H1 (cell line): ENCODE data around the gene RAB44. TPM values are rescaled to one million over a fixed set of nuclear protein-coding genes. Genes with fewer than 3 reads are reported as not detected.

Source experiments
- CTCF ChIA-PET: fragments of 300-600 bp; sonication (Branson Sonifier 250); formaldehyde crosslinking; loops from one replicate; lab custom pipeline; 2021; ENCODE audit not compliant: partially characterized antibody; lab: Charles Lee
- POLR2A ChIA-PET: fragments of 300-600 bp; sonication (Branson Sonifier 250); formaldehyde crosslinking; loops from one replicate; lab custom pipeline; 2021; ENCODE audit warnings: inconsistent platforms; ENCODE audit not compliant: partially characterized antibody; lab: Charles Lee
- DNase-seq, 2 experiments: peaks; one replicate each; pipeline versions ENCODE4 v3.0.0 to v3.0.0-alpha.2; 2010 to 2022; ENCODE audit warnings: low spot score in 2 of 2, low read depth in 1 of 2, mixed read lengths in 1 of 2
- FAIRE-seq: peaks from 2 replicates; lab custom pipeline; 2011; peaks lifted over from hg19 to GRCh38; lab: Jason Lieb, UNC
- H2AFZ ChIP-seq: 2 replicates; pipeline ENCODE4 v1.8.1; 2012; ENCODE audit warnings: low read length, inconsistent platforms
- H2AK5ac ChIP-seq: 2 replicates; pipeline ENCODE4 v1.6.1; 2013; ENCODE audit warnings: low read depth, low read length
- H2BK120ac ChIP-seq: replicated peaks from 2 replicates; pipeline ENCODE3; 2013; ENCODE audit warnings: low read depth, low read length, inconsistent platforms
- H2BK12ac ChIP-seq: 2 replicates; pipeline ENCODE4 v1.6.1; 2013; ENCODE audit warnings: low read depth, low read length
- H2BK15ac ChIP-seq: 2 replicates; pipeline ENCODE4 v1.6.1; 2013; ENCODE audit warnings: low read length
- H2BK20ac ChIP-seq: 2 replicates; pipeline ENCODE4 v1.6.1; 2013; ENCODE audit warnings: low read length
- H2BK5ac ChIP-seq: 2 replicates; pipeline ENCODE4 v1.6.1; 2013; ENCODE audit warnings: low read depth, low read length
- H3K14ac ChIP-seq: 2 replicates; pipeline ENCODE4 v1.6.1; 2013; ENCODE audit warnings: inconsistent platforms; ENCODE audit not compliant: insufficient read length
- H3K18ac ChIP-seq: 2 replicates; pipeline ENCODE4 v1.6.1; 2013; ENCODE audit warnings: low read length; ENCODE audit errors: extremely low read depth
- H3K23ac ChIP-seq: 2 replicates; pipeline ENCODE4 v1.6.1; 2013; ENCODE audit warnings: inconsistent platforms; ENCODE audit not compliant: insufficient read length
- H3K23me2 ChIP-seq: 2 replicates; pipeline ENCODE4 v1.6.1; 2013; ENCODE audit warnings: low read depth, low read length
- H3K27ac ChIP-seq: 2 replicates; pipeline ENCODE4 v1.6.1; 2011; ENCODE audit warnings: low read depth, low read length, inconsistent platforms
- H3K27me3 ChIP-seq, 4 experiments: replicated peaks in 1 of 4; 1 replicate in 1 of 4; 2 replicates in 3 of 4; pipeline versions ENCODE4 v1.6.1 to v1.8.1; 2011 to 2013; ENCODE audit warnings: low read length in 3 of 4, mild to moderate bottlenecking in 3 of 4, inconsistent platforms in 2 of 4, mixed read lengths in 2 of 4, moderate library complexity in 1 of 4; ENCODE audit not compliant: control insufficient read depth in 3 of 4, insufficient read depth in 3 of 4; ENCODE audit errors: extremely low read depth in 1 of 4
- H3K36me3 ChIP-seq, 4 experiments: 2 replicates each; pipeline versions ENCODE4 v1.6.1 to v1.8.1; 2011 to 2013; ENCODE audit warnings: mild to moderate bottlenecking in 4 of 4, low read length in 3 of 4, moderate library complexity in 2 of 4, control low read depth in 1 of 4, inconsistent platforms in 1 of 4; ENCODE audit not compliant: insufficient read depth in 4 of 4, control insufficient read depth in 2 of 4
- H3K4ac ChIP-seq: replicated peaks from 2 replicates; pipeline ENCODE3; 2013; ENCODE audit warnings: low read length, low read depth, mixed read lengths, inconsistent platforms; ENCODE audit not compliant: insufficient read length
- H3K4me1 ChIP-seq, 4 experiments: replicated peaks in 1 of 4; 1 replicate in 1 of 4; 2 replicates in 3 of 4; pipeline versions ENCODE4 v1.6.1 to v1.8.1; 2011 to 2013; ENCODE audit warnings: low read length in 3 of 4, inconsistent platforms in 2 of 4, mixed read lengths in 1 of 4; ENCODE audit not compliant: insufficient read depth in 4 of 4, control insufficient read depth in 3 of 4
- H3K4me2 ChIP-seq, 2 experiments: 2 replicates each; pipeline versions ENCODE4 v1.6.1 to v1.8.1; 2011 to 2013; ENCODE audit warnings: low read depth in 2 of 2, low read length in 2 of 2, control low read depth in 1 of 2, inconsistent platforms in 1 of 2, mild to moderate bottlenecking in 1 of 2; ENCODE audit not compliant: insufficient read depth in 1 of 2
- H3K4me3 ChIP-seq, 4 experiments: fragments of 200-600, 300-600 bp in 1 of 4; sonication (generic), shearing (Covaris generic), sonication (Bioruptor Twin) in 1 of 4; 2 replicates each; pipeline versions ENCODE4 v1.5.1 to v1.8.1; 2011 to 2016; ENCODE audit warnings: low read length in 4 of 4, low read depth in 3 of 4, control low read depth in 2 of 4, inconsistent platforms in 2 of 4, mild to moderate bottlenecking in 2 of 4, mixed read lengths in 1 of 4, moderate library complexity in 1 of 4; ENCODE audit not compliant: insufficient read depth in 2 of 4; ENCODE audit errors: extremely low read depth in 1 of 4
- H3K56ac ChIP-seq: replicated peaks from 2 replicates; pipeline ENCODE3; 2013; ENCODE audit warnings: low read depth, mild to moderate bottlenecking, mixed read lengths, low read length, inconsistent platforms; ENCODE audit not compliant: insufficient read length
- H3K79me1 ChIP-seq: 2 replicates; pipeline ENCODE4 v1.6.1; 2013; ENCODE audit warnings: low read depth, low read length, control low read depth
- H3K79me2 ChIP-seq, 2 experiments: 2 replicates each; pipeline versions ENCODE4 v1.6.1 to v1.8.1; 2012 to 2013; ENCODE audit warnings: low read length in 2 of 2, mild to moderate bottlenecking in 2 of 2, inconsistent platforms in 1 of 2; ENCODE audit not compliant: insufficient read depth in 2 of 2, control insufficient read depth in 1 of 2
- H3K9ac ChIP-seq, 4 experiments: replicated peaks in 1 of 4; 1 replicate in 1 of 4; 2 replicates in 3 of 4; pipeline versions ENCODE4 v1.6.1 to v1.8.1; 2011 to 2013; ENCODE audit warnings: low read depth in 3 of 4, low read length in 3 of 4, control low read depth in 2 of 4, mild to moderate bottlenecking in 2 of 4, moderate library complexity in 2 of 4, inconsistent platforms in 1 of 4; ENCODE audit errors: extremely low read depth in 1 of 4
- H3K9me3 ChIP-seq, 2 experiments: 2 replicates each; pipeline versions ENCODE4 v1.6.1 to v1.8.1; 2012 to 2013; ENCODE audit warnings: mild to moderate bottlenecking in 2 of 2, moderate library complexity in 2 of 2, control low read depth in 1 of 2, inconsistent platforms in 1 of 2, low read depth in 1 of 2, low read length in 1 of 2, mixed read lengths in 1 of 2; ENCODE audit not compliant: insufficient read depth in 2 of 2
- H4K20me1 ChIP-seq, 2 experiments: replicated peaks in 1 of 2; 2 replicates each; pipeline versions ENCODE3 to v1.8.1; 2011 to 2013; ENCODE audit warnings: inconsistent platforms in 2 of 2, low read length in 2 of 2, mild to moderate bottlenecking in 1 of 2; ENCODE audit not compliant: insufficient read depth in 2 of 2, control insufficient read depth in 1 of 2
- H4K5ac ChIP-seq: 2 replicates; pipeline ENCODE4 v1.6.1; 2013; ENCODE audit warnings: low read length, low read depth, mixed read lengths, inconsistent platforms; ENCODE audit not compliant: insufficient read length
- H4K8ac ChIP-seq: 2 replicates; pipeline ENCODE4 v1.8.0; 2013; ENCODE audit warnings: mild to moderate bottlenecking, moderate library complexity, low read length, inconsistent platforms; ENCODE audit not compliant: insufficient read depth; ENCODE audit errors: extremely low read depth
- H4K91ac ChIP-seq: replicated peaks from 2 replicates; pipeline ENCODE3; 2013; ENCODE audit warnings: low read length, mixed read lengths, inconsistent platforms; ENCODE audit not compliant: insufficient read length
- KDM1A ChIP-seq: fragments of 200-600, 300-600 bp; sonication (generic); IDR thresholded peaks from 2 replicates; pipeline ENCODE4 v1.7.1; 2016; ENCODE audit warnings: mild to moderate bottlenecking, low read length, borderline replicate concordance
- SP1 ChIP-seq: IDR thresholded peaks from 2 replicates; pipeline ENCODE4 v1.6.1; 2011; ENCODE audit warnings: low read depth, low read length
- WGBS, 2 experiments: shearing (Covaris generic) in 1 of 2; methylation state at CpG; one replicate each; pipeline versions ENCODE4 v1.1.6 to v1.1.7; 2013 to 2015; ENCODE audit warnings: low lambda C conversion rate in 2 of 2, mixed read lengths in 2 of 2, inconsistent platforms in 1 of 2, low coverage in 1 of 2, missing lambda C conversion rate in 1 of 2; ENCODE audit not compliant: insufficient replicate concordance in 2 of 2, insufficient coverage in 1 of 2, insufficient read length in 1 of 2; ENCODE audit errors: extremely low coverage in 1 of 2, missing lambda C conversion rate in 1 of 2; 5-methylcytosine and 5-hydroxymethylcytosine counted together
- polyA plus RNA-seq, 7 experiments: library from polyadenylated mRNA; depleted of rRNA in 3 of 7; stranded (reverse) in 5 of 7; unstranded in 2 of 7; fragments of >200 nt in 5 of 7; fragments of 200-250 nt in 2 of 7; gene quantifications; 1 replicate in 5 of 7; 2 replicates in 1 of 7; 4 replicates in 1 of 7; pipeline versions ENCODE4 v1.2.1 to v1.2.3, GENCODE V29; 2011 to 2013; ENCODE audit warnings: missing spikeins in 2 of 7, mixed read lengths in 2 of 7
- total RNA-seq: library from RNA; stranded (reverse); fragmentation: NEBNext Ultra II Directional; extraction: Animal tissue kit (Norgen Biotek cat#: 25700); gene quantifications from 2 replicates; pipeline ENCODE4 v1.2.1, GENCODE V29; 2021
- TF ChIP-seq, protein P1 (sequence below): IDR thresholded peaks from 2 replicates; pipeline ENCODE4 v1.6.1; 2011; ENCODE audit warnings: low read length, improper control_type of control experiment

The RAB44 gene
- total and polyA plus RNA-seq, 2 of the 8 experiments (the other 6 are each of a cell fraction or from before 2014, with no cell fraction given), result 0.02 TPM; not detected in 1

DNA sequence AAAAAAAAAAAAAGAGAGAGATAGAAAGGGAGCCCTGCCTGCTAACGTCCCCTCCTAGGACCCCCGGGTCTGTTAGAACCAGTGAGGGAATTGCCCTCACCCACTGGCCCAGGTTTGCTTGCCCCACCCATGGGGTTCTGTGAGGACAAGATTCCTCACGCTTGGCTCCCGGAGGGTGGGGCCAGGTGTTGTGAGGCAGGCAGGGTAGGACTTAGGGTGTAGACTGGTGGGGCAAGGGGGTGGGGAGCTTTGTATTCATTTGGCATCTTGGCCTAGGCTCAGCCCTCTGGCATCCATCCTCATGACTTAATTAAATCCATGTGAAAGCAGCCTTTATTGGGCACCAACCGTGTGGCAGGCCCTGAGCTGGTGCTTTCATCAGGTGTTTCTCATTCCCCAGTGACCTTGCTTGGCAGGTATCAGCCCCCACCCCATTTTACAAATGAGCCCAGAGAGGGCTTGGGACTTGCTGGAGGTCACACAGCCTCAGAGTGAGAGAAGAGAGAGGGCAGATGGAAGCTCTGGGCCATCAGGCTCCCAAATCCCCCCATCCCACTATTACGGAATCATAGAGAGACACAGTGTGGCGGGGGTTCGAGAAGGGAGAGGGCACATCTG lies 19.0 kb downstream of the RAB44 start:
- Histone ChIP-seq H3K9ac (no peak overlapping the region), H2BK12ac (no peak overlapping the region), H3K4me3 (no peak overlapping the region), H3K56ac (no peak overlapping the region), H4K5ac (no peak overlapping the region), H3K36me3 (no peaks in the 10 kb centered on the region), H2AFZ (no peak overlapping the region), H3K14ac (no peak overlapping the region), H3K4me2 (no peak overlapping the region), H3K79me1 (no peaks in the 10 kb centered on the region; the same call in 1 of the 2 replicates), H3K4me1 (peaks cover 0 to 9% (median 6%) of the 10 kb centered on the region in 4 experiments; a peak in 5 of 7 replicates), H4K91ac (no peak overlapping the region), H3K23me2 (no peaks in the 10 kb centered on the region), H3K23ac (no peak overlapping the region), H2BK20ac (no peak overlapping the region), H2BK15ac (no peak overlapping the region; the same call in 1 of the 2 replicates), H3K4ac (no peak overlapping the region), H2BK120ac (no peak overlapping the region), H3K27ac (no peak overlapping the region), H3K27me3 (no peaks in the 10 kb centered on the region), H2AK5ac (no peak overlapping the region), H4K20me1 (no peaks in the 10 kb centered on the region), H4K8ac (no peak overlapping the region), H3K9me3 (no peaks in the 10 kb centered on the region), H3K79me2 (no peaks in the 10 kb centered on the region), H2BK5ac (no peak overlapping the region), H3K18ac (no peak overlapping the region)
- no peak for DNase-seq
- 95% methylated on average over 6 of the region's 8 CpGs; no CpG with 5 or more reads in 1 of the 2 experiments for WGBS, 2 experiments
- TF ChIP-seq SP1, result no peak
- TF ChIP-seq, protein P1, sequence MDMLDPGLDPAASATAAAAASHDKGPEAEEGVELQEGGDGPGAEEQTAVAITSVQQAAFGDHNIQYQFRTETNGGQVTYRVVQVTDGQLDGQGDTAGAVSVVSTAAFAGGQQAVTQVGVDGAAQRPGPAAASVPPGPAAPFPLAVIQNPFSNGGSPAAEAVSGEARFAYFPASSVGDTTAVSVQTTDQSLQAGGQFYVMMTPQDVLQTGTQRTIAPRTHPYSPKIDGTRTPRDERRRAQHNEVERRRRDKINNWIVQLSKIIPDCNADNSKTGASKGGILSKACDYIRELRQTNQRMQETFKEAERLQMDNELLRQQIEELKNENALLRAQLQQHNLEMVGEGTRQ, result no peak
- TF ChIP-seq KDM1A, result peak; percentile 25; the same call in 1 of the 2 replicates
- FAIRE-seq, result no peak
- ChIA-PET CTCF (interaction anchor here (0.9 to 4.4 kb wide), 6 partner anchors 10 to 109 kb away, joined by 3 to 21 read pairs (median 4); no protein-coding TSS in a partner anchor), POLR2A (interaction anchor here (1.4 kb wide), 1 partner anchor 121 kb away, joined by 3 read pairs; no protein-coding TSS in a partner anchor)
